Measurements from ENCODE around the gene TBC1D9B. TPM values are rescaled to one million over a fixed set of nuclear protein-coding genes. Genes with fewer than 3 reads are reported as not detected.

The TBC1D9B gene
- total RNA-seq, 4 donors from 2014 or later, result 75.5 to 115 (median 94.3) TPM

- Histone ChIP-seq H3K4me1 (peaks cover 6 to 12% of the 10 kb centered on the region in 2 donors), H3K27ac (no peak overlapping the region), H3K4me3 (replicated peaks in 1 of 3) (no peak overlapping the region), H3K36me3 (peaks cover 81 to 90% of the 10 kb centered on the region in 2 donors), H3K9me3 (no peaks in the 10 kb centered on the region), H3K27me3 (no peaks in the 10 kb centered on the region)
- no peak for DNase-seq
- WGBS, 2 donors, result 100% methylated on average over 3 of the region's 3 CpGs
- intact Hi-C loops (cut with DNase I), result no loop called here
- TF ChIP-seq POLR2A (IDR thresholded peaks at IDR 0.05) (no peak), CTCF (IDR thresholded peaks at IDR 0.05) (no peak)
Observed at GRCh38 chr5:179833709-179834070, 74.0 kb downstream of the TBC1D9B start.

- WGBS, 2 donors, result 80 to 82% methylated on average over 14 to 17 of the region's 23 CpGs
- peaks cover 81 to 91% of the 10 kb centered on the region in 2 donors for H3K36me3 ChIP-seq
- H3K4me1 ChIP-seq, result peaks cover 9 to 17% of the 10 kb centered on the region in 2 donors
- no peaks in the 10 kb centered on the region for H3K9me3 ChIP-seq
- TF ChIP-seq CTCF (IDR thresholded peaks at IDR 0.05), result no peak
- no peak for TF ChIP-seq POLR2A (IDR thresholded peaks at IDR 0.05)
- H3K27me3 ChIP-seq, result no peaks in the 10 kb centered on the region
- intact Hi-C loops (cut with DNase I), result no loop called here
- DNase-seq, result no peak
- no peak overlapping the region for H3K27ac ChIP-seq
- H3K4me3 ChIP-seq (replicated peaks in 1 of 3), result no peak overlapping the region
Observed at GRCh38 chr5:179833056-179833708, 74.5 kb downstream of the TBC1D9B start.

GRCh38 chr5:179832039-179832745 lies 75.5 kb downstream of the TBC1D9B start:
- Histone ChIP-seq H3K27ac (no peak overlapping the region), H3K4me1 (peaks cover 18 to 27% of the 10 kb centered on the region in 2 donors), H3K4me3 (replicated peaks in 1 of 3) (no peak overlapping the region), H3K36me3 (peaks cover 80 to 89% of the 10 kb centered on the region in 2 donors), H3K27me3 (no peaks in the 10 kb centered on the region), H3K9me3 (no peaks in the 10 kb centered on the region)
- TF ChIP-seq POLR2A (IDR thresholded peaks at IDR 0.05) (no peak), CTCF (IDR thresholded peaks at IDR 0.05) (no peak)
- intact Hi-C loops (cut with DNase I), result no loop called here
- 90 to 97% methylated on average over 14 to 20 of the region's 20 CpGs for WGBS, 2 donors
- no peak for DNase-seq

GRCh38 chr5:179830818-179831468 lies 76.8 kb downstream of the TBC1D9B start:
- no peak for DNase-seq
- no peaks in the 10 kb centered on the region for H3K27me3 ChIP-seq
- 94 to 97% methylated on average over 7 of the region's 7 CpGs for WGBS, 2 donors
- H3K27ac ChIP-seq, result peak overlapping the region in 2 of 3 donors; percentile 24 to 50
- no peaks in the 10 kb centered on the region for H3K9me3 ChIP-seq
- intact Hi-C loops (cut with DNase I), result no loop called here
- H3K4me3 ChIP-seq (replicated peaks in 1 of 3), result no peak overlapping the region
- H3K36me3 ChIP-seq, result peaks cover 80 to 89% of the 10 kb centered on the region in 2 donors
- TF ChIP-seq POLR2A (IDR thresholded peaks at IDR 0.05) (no peak), CTCF (IDR thresholded peaks at IDR 0.05) (no peak)
- peaks cover 24 to 37% of the 10 kb centered on the region in 2 donors for H3K4me1 ChIP-seq

All from thyroid gland (tissue), 4 donors.